GM12878 (cell line): ENCODE data around the gene HSPB1. TPM values are rescaled to one million over a fixed set of nuclear protein-coding genes. Genes with fewer than 3 reads are reported as not detected.
"Not testable (repeated sequence)": the region's sequence is repeated elsewhere in the genome, so short reads cannot be mapped to it uniquely, and the experiment has no call there.

Experiments
- ATAC-seq: fragments of 200-7000 bp; cut with Tn5 transposase; 3 replicates; pipeline ENCODE4 v1.9.1; 2020; ENCODE audit warnings: mild to moderate bottlenecking, moderate library complexity
- BruUV-seq: library from RNA; stranded (reverse); fragments of 400-500 nt; replicated peaks from 2 replicates; lab custom pipeline; 2021; lab: Mats Ljungman, UMichigan
- CTCF ChIA-PET: fragments of 300-600 bp; sonication (Branson Sonifier 250); formaldehyde crosslinking; extraction: SDS; loops from one replicate; lab custom pipeline; 2021; ENCODE audit warnings: inconsistent platforms; lab: Yijun Ruan, JAX
- POLR2A ChIA-PET: fragments of 350-600 bp; formaldehyde crosslinking; extraction: SDS; loops from one replicate; lab custom pipeline; 2021; ENCODE audit warnings: inconsistent platforms; lab: Charles Lee
- RAD21 ChIA-PET: fragments of 300-600 bp; sonication (Branson Sonifier 250); formaldehyde crosslinking; loops from one replicate; lab custom pipeline; 2023; ENCODE audit warnings: antibody characterized with exemption; ENCODE audit not compliant: unreplicated experiment; lab: Charles Lee
- SMC1A ChIA-PET: fragments of 300-600 bp; sonication (Branson Sonifier 250); formaldehyde crosslinking; loops from one replicate; lab custom pipeline; 2023; ENCODE audit not compliant: unreplicated experiment, uncharacterized antibody; lab: Charles Lee
- DNase-seq: peaks from one replicate; pipeline ENCODE4 v3.0.0-alpha.2; 2011; ENCODE audit warnings: low read depth, low spot score
- FAIRE-seq: peaks from 3 replicates; lab custom pipeline; 2011; peaks lifted over from hg19 to GRCh38; lab: Jason Lieb, UNC
- H2AFZ ChIP-seq: 2 replicates; pipeline ENCODE4 v1.6.0; 2011; ENCODE audit warnings: low read depth, low read length, control low read depth; ENCODE audit not compliant: control insufficient read depth
- H3K27ac ChIP-seq: 2 replicates; pipeline ENCODE4 v1.5.1; 2011; ENCODE audit warnings: control low read depth; ENCODE audit not compliant: control insufficient read depth, insufficient read depth
- H3K27me3 ChIP-seq, 2 experiments: replicated peaks in 1 of 2; 2 replicates each; pipeline versions ENCODE4 v1.6.0 to v1.6.1; 2011; ENCODE audit warnings: low read length in 1 of 2; ENCODE audit not compliant: control insufficient read depth in 2 of 2, insufficient read depth in 2 of 2
- H3K36me3 ChIP-seq, 2 experiments: 2 replicates each; pipeline ENCODE4 v1.5.1; 2011; ENCODE audit warnings: low read length in 1 of 2; ENCODE audit not compliant: control insufficient read depth in 2 of 2, insufficient read depth in 2 of 2
- H3K4me1 ChIP-seq: 2 replicates; pipeline ENCODE4 v1.6.1; 2011; ENCODE audit warnings: mild to moderate bottlenecking, low read length, moderate library complexity, mixed read lengths; ENCODE audit not compliant: control insufficient read depth, insufficient read depth
- H3K4me2 ChIP-seq: 2 replicates; pipeline ENCODE4 v1.6.0; 2011; ENCODE audit warnings: control low read depth; ENCODE audit not compliant: control insufficient read depth, insufficient read depth
- H3K4me3 ChIP-seq: fragments of 200-600 bp; sonication (generic); 2 replicates; pipeline ENCODE4 v1.5.1; 2016
- H3K79me2 ChIP-seq: 2 replicates; pipeline ENCODE4 v1.6.0; 2011; ENCODE audit warnings: low read length; ENCODE audit not compliant: control insufficient read depth, insufficient read depth
- H3K9ac ChIP-seq: 2 replicates; pipeline ENCODE4 v1.8.0; 2011; ENCODE audit warnings: low read length, control low read depth, mixed read lengths; ENCODE audit not compliant: control insufficient read depth, insufficient read depth
- H3K9me3 ChIP-seq: replicated peaks from 3 replicates; pipeline ENCODE4 v1.5.1; 2011; ENCODE audit warnings: mild to moderate bottlenecking, low read length; ENCODE audit not compliant: control insufficient read depth, insufficient read depth
- H4K20me1 ChIP-seq: 2 replicates; pipeline ENCODE4 v1.6.0; 2011; ENCODE audit not compliant: control insufficient read depth, insufficient read depth
- CTCF ChIP-seq, 3 experiments: IDR thresholded peaks in 2 of 3; conservative IDR thresholded peaks in 1 of 3; 2 replicates each; pipeline ENCODE4 v1.5.1; 2011; ENCODE audit warnings: low read depth in 3 of 3, low read length in 3 of 3, mild to moderate bottlenecking in 3 of 3, control low read depth in 2 of 3, moderate library complexity in 2 of 3, inconsistent platforms in 1 of 3, mixed read lengths in 1 of 3; ENCODE audit not compliant: control insufficient read depth in 2 of 3, insufficient read depth in 1 of 3; ENCODE audit errors: extremely low read depth in 1 of 3
- IKZF2 ChIP-seq, 2 experiments: fragments of 450-650 bp; IDR thresholded peaks; 2 replicates each; pipeline ENCODE4 v1.6.1; 2017; ENCODE audit warnings: mild to moderate bottlenecking in 2 of 2, moderate library complexity in 2 of 2
- MEF2B ChIP-seq: fragments of 450-650 bp; IDR thresholded peaks from 2 replicates; pipeline ENCODE4 v1.6.1; 2018; ENCODE audit warnings: mild to moderate bottlenecking, moderate library complexity; ENCODE audit not compliant: partially characterized antibody, poor library complexity, severe bottlenecking
- PBX3 ChIP-seq: IDR thresholded peaks from 2 replicates; pipeline ENCODE4 v1.6.1; 2011; ENCODE audit warnings: mild to moderate bottlenecking, low read depth, low read length, moderate library complexity; ENCODE audit not compliant: insufficient replicate concordance
- PKNOX1 ChIP-seq: fragments of 450-650 bp; IDR thresholded peaks from 2 replicates; pipeline ENCODE4 v1.6.1; 2016; ENCODE audit warnings: mild to moderate bottlenecking
- POLR2AphosphoS5 ChIP-seq: IDR thresholded peaks from 2 replicates; pipeline ENCODE4 v1.6.1; 2011; ENCODE audit warnings: mild to moderate bottlenecking, low read length, inconsistent platforms
- RAD21 ChIP-seq: IDR thresholded peaks from 2 replicates; pipeline ENCODE4 v1.6.1; 2011; ENCODE audit warnings: mild to moderate bottlenecking, low read depth, low read length, moderate library complexity; ENCODE audit not compliant: insufficient read depth
- RCOR1 ChIP-seq: conservative IDR thresholded peaks from 2 replicates; pipeline ENCODE4 v1.6.1; 2012; ENCODE audit warnings: low read depth, low read length, improper control_type of control experiment
- RFX5 ChIP-seq: IDR thresholded peaks from 2 replicates; pipeline ENCODE4 v1.6.1; 2011; ENCODE audit warnings: low read depth, low read length, improper control_type of control experiment
- STAT3 ChIP-seq: IDR thresholded peaks from 2 replicates; pipeline ENCODE4 v1.6.1; 2011; ENCODE audit warnings: low read depth, low read length, improper control_type of control experiment
- ZNF622 ChIP-seq: fragments of 450-650 bp; IDR thresholded peaks from 2 replicates; pipeline ENCODE4 v1.6.1; 2017; ENCODE audit warnings: mild to moderate bottlenecking, inconsistent platforms
- whole genome bisulfite sequencing: methylation state at CpG from one replicate; pipeline ENCODE4 v1.1.6; 2016; ENCODE audit warnings: low lambda C conversion rate; ENCODE audit not compliant: insufficient replicate concordance, insufficient coverage; ENCODE audit errors: missing lambda C conversion rate; 5-methylcytosine and 5-hydroxymethylcytosine counted together
- in situ Hi-C: fragments of 300-500 bp; cut with MboI; formaldehyde crosslinking; loops from 9 replicates; pipeline ENCODE4 v1.14.3; 2018; ENCODE audit warnings: mixed read lengths
- intact Hi-C: fragments of 100-400 bp; cut with micrococcal nuclease; formaldehyde crosslinking; loops from one replicate; pipeline ENCODE4 v1.14.2; 2022; ENCODE audit not compliant: unreplicated experiment
- polyA plus RNA-seq, 11 experiments: library from polyadenylated mRNA; depleted of rRNA in 4 of 11; unstranded in 6 of 11; stranded (reverse) in 5 of 11; fragments of >200 nt; fragmentation: Nextera tagmentation in 4 of 11; fragmentation: Illumina TruSeq in 1 of 11; extraction: Ambion mirVana in 4 of 11; extraction: Trizol in 1 of 11; gene quantifications; 1 replicate in 1 of 11; 2 replicates in 10 of 11; pipeline versions ENCODE4 v1.2.1 to v1.2.3, GENCODE V29; 2011 to 2016; ENCODE audit warnings: inconsistent platforms in 2 of 11, missing spikeins in 2 of 11, low read depth in 1 of 11
- total RNA-seq, 4 experiments: library from RNA; depleted of rRNA in 3 of 4; stranded (reverse); fragments of >200 nt in 3 of 4; fragmentation: Illumina TruSeq in 1 of 4; extraction: Trizol in 1 of 4; gene quantifications; 2 replicates each; pipeline versions ENCODE4 v1.2.1 to v1.2.3, GENCODE V29; 2013 to 2021

Gene HSPB1
- total and polyA plus RNA-seq, 10 of the 15 experiments (the other 5 are each of a cell fraction or from before 2014, with no cell fraction given) = 13.7 to 297 (median 62.0) TPM

GRCh38 chr7:76314740-76315139 is 12.3 kb downstream of the HSPB1 start:
- H3K4me2 ChIP-seq, H3K9me3 ChIP-seq, H3K27me3 ChIP-seq, BruUV-seq, ATAC-seq, H3K36me3 ChIP-seq, H3K4me1 ChIP-seq, H3K27ac ChIP-seq, H3K4me3 ChIP-seq, FAIRE-seq, H3K79me2 ChIP-seq, H2AFZ ChIP-seq, H3K9ac ChIP-seq, DNase-seq, H4K20me1 ChIP-seq: not testable (repeated sequence)
- ChIA-PET POLR2A (interaction anchor here (1.0 to 2.0 kb wide), 5 partner anchors 11 to 44 kb away, joined by 3 to 5 read pairs (median 3); partner anchors contain the start of gene YWHAG), RAD21 (interaction anchor here (0.6 to 9.3 kb wide), 9 partner anchors 9 to 136 kb away, joined by 3 to 86 read pairs (median 6); partner anchors contain the start of genes HSPB1 and YWHAG), CTCF (interaction anchor here (0.6 to 11.0 kb wide), 19 partner anchors 11 to 266 kb away, joined by 3 to 229 read pairs (median 4); partner anchors contain the start of genes HSPB1, MDH2, STYXL1 and YWHAG), SMC1A (interaction anchor here (1.1 to 4.9 kb wide), 9 partner anchors 11 to 295 kb away, joined by 3 to 34 read pairs (median 9); partner anchors contain the start of gene YWHAG)
- WGBS = 29% methylated on average over 6 of the region's 6 CpGs
- intact Hi-C loops = loop anchor here (1.0 kb wide), 2 partner anchors 23 to 136 kb away; no protein-coding TSS in a partner anchor
- in situ Hi-C loops = loop anchor here (5.0 kb wide), 1 partner anchor 137 kb away; no protein-coding TSS in a partner anchor

- in situ Hi-C loops = no loop called here
- SMC1A ChIA-PET = interaction anchor here (1.1 to 4.9 kb wide), 5 partner anchors 12 to 137 kb away, joined by 3 to 29 read pairs (median 13); partner anchors contain the start of gene YWHAG
- TF ChIP-seq RFX5 = no peak
- peak in 2 of 3 experiments; percentile 7 to 20; a peak in 2 of 6 replicates for TF ChIP-seq CTCF (IDR thresholded peaks at IDR 0.05 in 2 of 3, conservative IDR thresholded peaks at IDR 0.05 in 1 of 3; ENCODE audit: control insufficient read depth in 2 of 3, extremely low read depth in 1 of 3, insufficient read depth in 1 of 3, low read depth in 3 of 3, low read length in 3 of 3)
- peak; percentile 11 for TF ChIP-seq PBX3
- no peak for TF ChIP-seq RCOR1
- TF ChIP-seq IKZF2 (IDR thresholded peaks at IDR 0.05) = no peak
- TF ChIP-seq RAD21 = peak; percentile 38; the same call in 1 of the 2 replicates
- peak; percentile 79 for TF ChIP-seq PKNOX1
- no peak for TF ChIP-seq ZNF622
- no peak for TF ChIP-seq STAT3
- TF ChIP-seq POLR2AphosphoS5 = no peak
- TF ChIP-seq MEF2B = no peak
Observed at GRCh38 chr7:76315364-76315763, 12.9 kb downstream of the HSPB1 start.

More at GRCh38 chr7:76315364-76315763, 12.9 kb downstream of the HSPB1 start:
- H3K4me2 ChIP-seq = no peak overlapping the region
- H4K20me1 ChIP-seq = peaks cover 2% of the 10 kb centered on the region; the same call in 1 of the 2 replicates
- no TSS peak for BruUV-seq
- H3K9ac ChIP-seq = no peak overlapping the region
- no peak overlapping the region for H3K27ac ChIP-seq
- no peak overlapping the region for H3K4me3 ChIP-seq
- no peak for ATAC-seq
- FAIRE-seq = no peak
- no peaks in the 10 kb centered on the region for H3K36me3 ChIP-seq
- WGBS = 30% methylated on average over 5 of the region's 5 CpGs
- H3K79me2 ChIP-seq = peaks cover 5% of the 10 kb centered on the region
- H3K4me1 ChIP-seq = peaks cover 14% of the 10 kb centered on the region
- ChIA-PET POLR2A (interaction anchor here (0.6 to 2.0 kb wide), 4 partner anchors 12 to 53 kb away, joined by 3 to 9 read pairs (median 4); partner anchors contain the start of gene YWHAG), CTCF (interaction anchor here (0.6 to 11.0 kb wide), 9 partner anchors 12 to 137 kb away, joined by 3 to 229 read pairs (median 8); partner anchors contain the start of genes HSPB1 and YWHAG), RAD21 (interaction anchor here (0.9 to 9.3 kb wide), 4 partner anchors 11 to 44 kb away, joined by 3 to 86 read pairs (median 6); partner anchors contain the start of gene YWHAG)
- intact Hi-C loops = no loop called here
- no peak for DNase-seq
- no peak overlapping the region for H2AFZ ChIP-seq
- H3K9me3 ChIP-seq = no peaks in the 10 kb centered on the region
- H3K27me3 ChIP-seq = no peaks in the 10 kb centered on the region
